ENCODE data around the gene CLNK. TPM values are rescaled to one million over a fixed set of nuclear protein-coding genes. Genes with fewer than 3 reads are reported as not detected.

CLNK gene
- total and polyA plus RNA-seq, 12 donors: 0.15 to 0.62 TPM; not detected in 10

DNA sequence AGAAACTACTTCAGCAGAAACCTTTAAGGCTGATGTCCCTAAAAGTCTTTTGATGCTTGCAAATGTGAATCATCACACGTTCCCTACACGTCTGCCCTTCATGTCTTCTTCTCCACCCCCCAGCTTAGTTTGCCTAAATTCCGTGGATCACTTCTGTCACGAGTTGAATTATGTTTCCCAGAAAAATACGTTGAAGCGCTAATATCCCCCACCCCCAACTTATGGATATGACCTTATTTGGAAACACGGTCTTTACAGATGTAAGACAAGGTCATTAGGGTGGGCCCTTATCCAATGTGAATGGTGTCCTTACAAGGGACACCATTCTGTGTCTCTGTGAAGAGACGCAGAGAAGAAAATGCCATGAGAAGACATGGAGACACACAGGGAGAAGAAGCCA is 225.3 kb downstream of the CLNK start:
- Histone ChIP-seq H3K4me3 (no peak overlapping the region), H3K27me3 (peaks cover 6 to 69% (median 41%) of the 10 kb centered on the region in 7 donors), H3K27ac (no peak overlapping the region), H3K36me3 (peaks cover 0 to 12% (median 5%) of the 10 kb centered on the region in 9 donors), H3K4me1 (peaks cover 0 to 33% (median 18%) of the 10 kb centered on the region in 9 donors), H3K9me3 (no peaks in the 10 kb centered on the region)
- TF ChIP-seq, protein P1, sequence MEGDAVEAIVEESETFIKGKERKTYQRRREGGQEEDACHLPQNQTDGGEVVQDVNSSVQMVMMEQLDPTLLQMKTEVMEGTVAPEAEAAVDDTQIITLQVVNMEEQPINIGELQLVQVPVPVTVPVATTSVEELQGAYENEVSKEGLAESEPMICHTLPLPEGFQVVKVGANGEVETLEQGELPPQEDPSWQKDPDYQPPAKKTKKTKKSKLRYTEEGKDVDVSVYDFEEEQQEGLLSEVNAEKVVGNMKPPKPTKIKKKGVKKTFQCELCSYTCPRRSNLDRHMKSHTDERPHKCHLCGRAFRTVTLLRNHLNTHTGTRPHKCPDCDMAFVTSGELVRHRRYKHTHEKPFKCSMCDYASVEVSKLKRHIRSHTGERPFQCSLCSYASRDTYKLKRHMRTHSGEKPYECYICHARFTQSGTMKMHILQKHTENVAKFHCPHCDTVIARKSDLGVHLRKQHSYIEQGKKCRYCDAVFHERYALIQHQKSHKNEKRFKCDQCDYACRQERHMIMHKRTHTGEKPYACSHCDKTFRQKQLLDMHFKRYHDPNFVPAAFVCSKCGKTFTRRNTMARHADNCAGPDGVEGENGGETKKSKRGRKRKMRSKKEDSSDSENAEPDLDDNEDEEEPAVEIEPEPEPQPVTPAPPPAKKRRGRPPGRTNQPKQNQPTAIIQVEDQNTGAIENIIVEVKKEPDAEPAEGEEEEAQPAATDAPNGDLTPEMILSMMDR (IDR thresholded peaks at IDR 0.05): no peak
- DNase-seq: no peak
- ATAC-seq: no peak
- intact Hi-C loops (cut with DNase I): loop anchor here in 1 of 10 donors (10.0 kb wide), 1 partner anchor 85 kb away; no protein-coding TSS in a partner anchor
- 90 to 93% methylated on average over 8 of the region's 8 CpGs for WGBS, 2 donors

DNA sequence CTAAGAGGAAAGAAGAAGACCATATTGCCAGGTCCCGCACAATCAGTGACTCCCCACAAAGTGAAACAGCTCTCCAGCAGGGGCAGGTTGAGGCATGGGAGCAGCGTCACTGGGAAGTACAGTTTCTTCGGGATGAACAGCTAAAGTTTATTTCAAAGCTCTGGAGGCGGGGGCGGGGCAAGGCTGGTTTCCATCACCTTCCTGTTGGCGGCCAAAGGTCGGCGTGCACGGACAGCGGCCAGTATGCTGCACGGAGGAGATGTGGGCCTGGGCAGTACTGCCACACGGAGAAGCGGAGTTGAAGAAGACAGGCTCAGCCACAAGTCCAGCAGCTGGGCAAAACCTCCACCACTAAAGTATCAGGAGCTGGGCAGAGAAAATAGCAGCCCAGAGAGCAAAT is 226.4 kb downstream of the CLNK start:
- peak in 1 of 2 donors; percentile 22 for DNase-seq
- intact Hi-C loops (cut with DNase I): loop anchor here in 1 of 10 donors (10.0 kb wide), 1 partner anchor 87 kb away; no protein-coding TSS in a partner anchor
- 46 to 57% methylated on average over 13 of the region's 13 CpGs for WGBS, 2 donors

DNA sequence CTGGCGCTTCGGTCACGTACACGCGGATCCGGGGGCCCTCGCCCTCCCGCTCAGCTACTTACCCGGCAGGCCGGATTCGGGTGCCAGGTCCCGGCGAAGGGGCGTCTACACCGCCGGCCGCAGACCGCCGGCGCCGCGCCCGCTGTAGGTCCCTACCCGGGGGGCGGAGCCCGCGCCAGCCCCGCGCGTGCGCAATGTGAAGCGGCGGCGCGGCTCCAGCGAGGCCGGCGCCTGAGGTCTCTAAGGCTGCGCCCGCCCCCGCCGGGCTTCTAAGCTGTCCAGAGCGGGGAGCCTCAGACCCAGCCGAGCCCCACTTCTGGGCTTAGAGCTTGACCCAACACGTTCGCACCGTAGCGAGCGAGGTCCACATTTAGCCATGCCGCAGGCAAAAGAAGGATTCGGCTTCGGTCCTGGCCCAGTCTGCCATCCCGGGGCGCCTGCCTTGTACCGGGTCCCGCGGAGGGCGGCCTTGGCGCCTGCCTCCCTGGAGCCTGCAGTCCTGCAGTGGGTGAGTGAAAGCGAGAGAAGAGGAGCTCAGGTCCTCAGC is 227.2 kb downstream of the CLNK start, which contains the start of gene ZNF518B:
Gene ZNF518B, minus strand, starts transcription at position 172 of the 547 bp plus-strand sequence. CDS start 11,098 bp downstream, outside the sequence.
- H3K36me3 ChIP-seq: peaks cover 0 to 32% (median 12%) of the 10 kb centered on the region in 9 donors
- peaks cover 6 to 49% (median 24%) of the 10 kb centered on the region in 7 donors for H3K27me3 ChIP-seq
- no peaks in the 10 kb centered on the region for H3K9me3 ChIP-seq
- 1 to 4% methylated on average over 57 to 60 of the region's 60 CpGs for WGBS, 2 donors
- peak; percentile 54 to 82 for DNase-seq
- intact Hi-C loops (cut with DNase I): loop anchor here in 1 of 10 donors (10.0 kb wide), 1 partner anchor 87 kb away; no protein-coding TSS in a partner anchor
- ATAC-seq: peak; percentile 88 to 94 (median 91)
- H3K4me1 ChIP-seq: peaks cover 0 to 33% (median 18%) of the 10 kb centered on the region in 9 donors
- peak within 1 kb of the TSS in 9 of 10 donors; percentile 36 to 81 (median 64) for H3K27ac ChIP-seq
- H3K4me3 ChIP-seq: peak within 1 kb of the TSS; percentile 48 to 70 (median 64)
- TF ChIP-seq, protein P1 (IDR thresholded peaks at IDR 0.05): no peak

More for the DNA sequence above, 226.4 kb downstream of the CLNK start:
- peak overlapping the region in 2 of 10 donors; percentile 64 to 81 for H3K27ac ChIP-seq
- H3K9me3 ChIP-seq: no peaks in the 10 kb centered on the region
- peak in 2 of 8 donors; percentile 6 to 26 for ATAC-seq
- H3K4me3 ChIP-seq: peak overlapping the region in 9 of 10 donors; percentile 56 to 70 (median 64)
- peaks cover 6 to 58% (median 33%) of the 10 kb centered on the region in 7 donors for H3K27me3 ChIP-seq
- peaks cover 0 to 33% (median 18%) of the 10 kb centered on the region in 9 donors for H3K4me1 ChIP-seq
- H3K36me3 ChIP-seq: peaks cover 0 to 23% (median 8%) of the 10 kb centered on the region in 9 donors
- TF ChIP-seq, protein P1 (IDR thresholded peaks at IDR 0.05): no peak

DNA sequence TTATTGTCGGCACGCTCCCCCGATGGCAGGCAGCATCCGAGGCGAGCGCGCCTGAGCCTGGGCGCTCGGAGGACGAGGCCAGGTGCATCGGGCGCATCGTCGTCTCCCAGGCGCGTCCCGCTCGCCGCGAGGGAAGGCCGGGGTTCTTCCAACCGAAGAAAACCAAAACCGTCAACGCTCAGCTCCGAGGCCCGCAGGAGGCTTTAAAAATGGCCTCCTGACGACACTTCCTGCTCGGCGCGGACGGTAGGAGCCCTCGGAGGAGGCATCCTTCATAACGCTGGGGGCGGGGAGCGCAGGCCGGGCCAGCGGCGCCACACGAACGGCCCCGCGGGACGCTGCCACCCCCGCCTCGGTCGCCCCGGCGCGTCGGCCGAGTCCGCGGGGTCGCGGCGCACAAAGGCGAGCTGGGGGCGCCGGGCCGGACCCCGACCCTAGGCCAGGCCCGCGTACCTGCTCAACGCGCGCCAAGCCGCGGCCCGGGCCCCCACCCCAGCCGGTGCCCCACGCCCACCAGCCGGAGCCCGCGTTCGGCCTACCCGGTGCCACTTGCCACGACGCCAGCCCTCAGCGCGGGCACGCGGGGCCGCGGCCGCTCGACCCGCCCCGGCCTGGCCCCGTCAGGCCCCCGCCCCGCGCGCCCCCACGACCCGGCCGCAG is 227.8 kb downstream of the CLNK start:
- H3K36me3 ChIP-seq: peaks cover 0 to 38% (median 18%) of the 10 kb centered on the region in 9 donors
- H3K27ac ChIP-seq: peak overlapping the region in 9 of 10 donors; percentile 36 to 81 (median 64)
- ATAC-seq (peak; percentile 23 to 67 (median 53)), DNase-seq (peak; percentile 55 to 59)
- peaks cover 6 to 43% (median 18%) of the 10 kb centered on the region in 7 donors for H3K27me3 ChIP-seq
- peak overlapping the region; percentile 48 to 70 (median 64) for H3K4me3 ChIP-seq
- peaks cover 0 to 5% (median 0%) of the 10 kb centered on the region in 11 donors for H3K9me3 ChIP-seq
- intact Hi-C loops (cut with DNase I): loop anchor here in 1 of 10 donors (10.0 kb wide), 1 partner anchor 88 kb away; no protein-coding TSS in a partner anchor
- TF ChIP-seq, protein P1 (IDR thresholded peaks at IDR 0.05): no peak
- H3K4me1 ChIP-seq: peaks cover 0 to 31% (median 18%) of the 10 kb centered on the region in 9 donors
- WGBS, 2 donors: 3 to 4% methylated on average over 56 to 96 of the region's 96 CpGs
